K562 (cell line): ENCODE results near the gene PDLIM5. TPM values are rescaled to one million over a fixed set of nuclear protein-coding genes. Genes with fewer than 3 reads are reported as not detected.
A peak's percentile ranks its signal among the peaks of the same experiment; 100 is the strongest.

ENCODE experiments used
- ARNT ChIP-seq, 2 experiments: fragments of 450-650 bp; IDR thresholded peaks; 2 replicates each; pipeline ENCODE4 v1.6.1; 2016; ENCODE audit warnings: mild to moderate bottlenecking in 1 of 2
- polyA plus RNA-seq, 8 experiments: library from polyadenylated mRNA; depleted of rRNA in 4 of 8; stranded (reverse) in 5 of 8; unstranded in 3 of 8; fragments of >200 nt; fragmentation: Nextera tagmentation in 2 of 8; fragmentation: Illumina TruSeq in 1 of 8; extraction: Ambion mirVana in 2 of 8; extraction: Trizol in 1 of 8; gene quantifications; 2 replicates each; pipeline versions ENCODE4 v1.2.1 to v1.2.3, GENCODE V29; 2011 to 2014; ENCODE audit warnings: inconsistent platforms in 1 of 8, missing spikeins in 1 of 8
- total RNA-seq, 7 experiments: library from RNA; depleted of rRNA in 6 of 7; stranded (reverse); fragments of >200 nt in 6 of 7; fragmentation: Illumina TruSeq in 2 of 7; extraction: Trizol in 2 of 7; gene quantifications; 2 replicates each; pipeline versions ENCODE4 v1.2.1 to v1.2.3, GENCODE V29; 2011 to 2021; ENCODE audit warnings: low replicate concordance in 1 of 7
- TF ChIP-seq, protein P1 (sequence below), 2 experiments: fragments of 450-650 bp; IDR thresholded peaks; 2 replicates each; pipeline ENCODE4 v1.6.1; 2016; ENCODE audit warnings: mild to moderate bottlenecking in 2 of 2, borderline replicate concordance in 1 of 2, low read depth in 1 of 2, moderate library complexity in 1 of 2
- TF ChIP-seq, protein P2 (sequence below): fragments of 450-650 bp; IDR thresholded peaks from 2 replicates; pipeline ENCODE4 v1.6.1; 2016; ENCODE audit warnings: mild to moderate bottlenecking, moderate library complexity
- TF ChIP-seq, protein P3 (sequence below): sonication (generic); formaldehyde crosslinking; IDR thresholded peaks from 2 replicates; pipeline ENCODE4 v1.8.1; 2023; ENCODE audit warnings: mild to moderate bottlenecking, missing genetic modification reagents

PDLIM5 gene
- total and polyA plus RNA-seq, 9 of the 15 experiments (the other 6 are each of a cell fraction or from before 2014, with no cell fraction given) = 36.9 to 127 (median 62.5) TPM

DNA sequence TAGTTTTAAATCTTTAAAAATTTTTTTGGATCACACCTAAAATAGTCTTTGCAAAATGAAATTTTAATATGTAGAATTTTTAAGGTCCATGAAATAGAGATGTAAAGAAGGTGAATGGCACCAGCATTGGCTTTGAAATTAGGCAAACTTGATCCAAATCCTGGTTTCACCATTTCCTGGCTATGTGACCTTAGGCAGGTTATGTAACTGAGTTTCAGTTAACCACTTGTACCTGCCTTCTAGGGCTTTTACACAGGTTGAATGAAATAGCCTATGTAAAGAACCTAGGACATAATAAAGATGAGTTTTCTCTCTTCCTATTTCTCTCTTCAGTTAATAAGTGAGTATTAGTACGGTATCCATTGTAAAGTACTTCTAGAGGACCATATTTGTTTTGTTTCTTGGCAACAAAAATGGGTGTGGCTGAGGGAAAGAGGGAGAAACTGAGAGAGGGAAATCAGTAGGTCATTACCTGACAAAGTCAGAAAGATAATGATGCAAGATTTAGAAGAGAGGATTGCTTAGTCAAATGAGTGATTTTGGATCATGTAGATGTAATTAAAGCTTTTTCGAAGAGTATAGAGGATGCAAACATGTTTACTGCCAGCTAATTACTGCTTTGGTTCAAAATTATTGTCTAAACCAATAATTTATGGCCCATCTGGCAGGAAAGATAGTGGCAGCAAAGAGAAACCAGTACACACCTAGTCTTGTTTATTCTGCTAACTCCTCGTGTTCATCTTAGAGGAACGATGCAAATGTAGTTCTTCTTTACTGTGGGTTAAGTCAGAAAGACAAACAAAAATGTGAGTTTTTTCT is 81.9 kb downstream of the PDLIM5 start (continued):
- TF ChIP-seq, protein P1, sequence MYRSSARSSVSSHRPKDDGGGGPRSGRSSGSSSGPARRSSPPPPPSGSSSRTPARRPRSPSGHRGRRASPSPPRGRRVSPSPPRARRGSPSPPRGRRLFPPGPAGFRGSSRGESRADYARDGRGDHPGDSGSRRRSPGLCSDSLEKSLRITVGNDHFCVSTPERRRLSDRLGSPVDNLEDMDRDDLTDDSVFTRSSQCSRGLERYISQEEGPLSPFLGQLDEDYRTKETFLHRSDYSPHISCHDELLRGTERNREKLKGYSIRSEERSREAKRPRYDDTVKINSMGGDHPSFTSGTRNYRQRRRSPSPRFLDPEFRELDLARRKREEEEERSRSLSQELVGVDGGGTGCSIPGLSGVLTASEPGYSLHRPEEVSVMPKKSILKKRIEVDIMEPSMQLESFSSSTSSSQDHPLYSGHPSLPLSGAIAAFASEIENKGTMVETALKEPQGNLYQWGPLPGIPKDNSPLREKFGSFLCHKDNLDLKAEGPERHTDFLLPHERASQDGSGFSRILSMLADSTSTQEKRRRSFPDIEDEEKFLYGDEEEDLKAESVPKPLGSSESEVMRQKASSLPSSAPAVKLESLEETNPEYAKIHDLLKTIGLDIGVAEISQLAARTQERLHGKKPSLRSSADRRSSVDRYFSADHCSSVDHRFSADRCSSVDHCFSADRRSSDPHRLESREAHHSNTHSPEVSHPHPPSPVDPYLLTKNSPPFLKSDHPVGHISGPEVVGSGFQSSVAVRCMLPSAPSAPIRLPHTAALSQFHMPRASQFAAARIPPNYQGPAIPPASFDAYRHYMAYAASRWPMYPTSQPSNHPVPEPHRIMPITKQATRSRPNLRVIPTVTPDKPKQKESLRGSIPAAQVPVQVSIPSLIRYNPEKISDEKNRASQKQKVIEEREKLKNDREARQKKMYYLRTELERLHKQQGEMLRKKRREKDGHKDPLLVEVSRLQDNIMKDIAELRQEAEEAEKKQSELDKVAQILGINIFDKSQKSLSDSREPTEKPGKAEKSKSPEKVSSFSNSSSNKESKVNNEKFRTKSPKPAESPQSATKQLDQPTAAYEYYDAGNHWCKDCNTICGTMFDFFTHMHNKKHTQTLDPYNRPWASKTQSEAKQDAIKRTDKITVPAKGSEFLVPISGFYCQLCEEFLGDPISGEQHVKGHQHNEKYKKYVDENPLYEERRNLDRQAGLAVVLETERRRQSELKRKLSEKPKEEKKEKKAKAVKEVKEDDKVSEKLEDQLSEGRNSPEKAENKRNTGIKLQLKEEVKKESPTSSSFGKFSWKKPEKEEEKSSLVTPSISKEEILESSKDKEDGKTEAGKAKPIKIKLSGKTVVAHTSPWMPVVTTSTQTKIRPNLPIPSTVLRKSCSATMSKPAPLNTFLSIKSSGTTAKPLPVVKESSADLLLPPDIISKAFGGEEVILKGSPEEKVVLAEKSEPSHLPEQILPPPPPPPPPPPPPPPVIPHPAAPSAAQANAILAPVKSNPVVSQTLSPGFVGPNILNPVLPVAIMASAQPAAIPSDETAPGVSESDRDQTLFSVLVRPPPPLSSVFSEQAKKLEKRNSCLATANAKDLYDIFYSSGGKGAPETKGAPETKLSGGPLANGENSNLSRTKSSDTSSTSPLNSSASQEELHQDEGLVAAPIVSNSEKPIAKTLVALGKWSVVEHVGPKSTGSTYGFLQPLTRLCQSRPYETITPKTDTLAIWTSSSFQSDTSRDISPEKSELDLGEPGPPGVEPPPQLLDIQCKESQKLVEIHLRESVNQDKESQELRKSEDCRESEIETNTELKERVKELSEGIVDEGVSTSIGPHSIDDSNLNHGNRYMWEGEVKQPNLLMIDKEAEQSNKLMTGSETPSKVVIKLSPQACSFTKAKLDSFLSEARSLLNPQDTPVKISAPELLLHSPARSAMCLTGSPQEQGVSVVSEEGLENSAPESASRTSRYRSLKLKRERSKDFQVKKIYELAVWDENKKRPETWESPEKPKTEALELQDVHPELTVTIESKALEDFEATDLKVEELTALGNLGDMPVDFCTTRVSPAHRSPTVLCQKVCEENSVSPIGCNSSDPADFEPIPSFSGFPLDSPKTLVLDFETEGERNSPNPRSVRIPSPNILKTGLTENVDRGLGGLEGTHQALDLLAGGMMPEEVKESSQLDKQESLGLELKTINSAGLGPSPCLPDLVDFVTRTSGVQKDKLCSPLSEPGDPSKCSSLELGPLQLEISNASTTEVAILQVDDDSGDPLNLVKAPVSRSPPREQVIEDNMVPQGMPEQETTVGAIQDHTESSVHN (IDR thresholded peaks at IDR 0.05; ENCODE audit: borderline replicate concordance in 1 of 2, low read depth in 1 of 2) = 0 out of 4 replicates have a peak, but pooled peaks of 1 of the 2 experiments have one; percentile 41
- TF ChIP-seq, protein P2, sequence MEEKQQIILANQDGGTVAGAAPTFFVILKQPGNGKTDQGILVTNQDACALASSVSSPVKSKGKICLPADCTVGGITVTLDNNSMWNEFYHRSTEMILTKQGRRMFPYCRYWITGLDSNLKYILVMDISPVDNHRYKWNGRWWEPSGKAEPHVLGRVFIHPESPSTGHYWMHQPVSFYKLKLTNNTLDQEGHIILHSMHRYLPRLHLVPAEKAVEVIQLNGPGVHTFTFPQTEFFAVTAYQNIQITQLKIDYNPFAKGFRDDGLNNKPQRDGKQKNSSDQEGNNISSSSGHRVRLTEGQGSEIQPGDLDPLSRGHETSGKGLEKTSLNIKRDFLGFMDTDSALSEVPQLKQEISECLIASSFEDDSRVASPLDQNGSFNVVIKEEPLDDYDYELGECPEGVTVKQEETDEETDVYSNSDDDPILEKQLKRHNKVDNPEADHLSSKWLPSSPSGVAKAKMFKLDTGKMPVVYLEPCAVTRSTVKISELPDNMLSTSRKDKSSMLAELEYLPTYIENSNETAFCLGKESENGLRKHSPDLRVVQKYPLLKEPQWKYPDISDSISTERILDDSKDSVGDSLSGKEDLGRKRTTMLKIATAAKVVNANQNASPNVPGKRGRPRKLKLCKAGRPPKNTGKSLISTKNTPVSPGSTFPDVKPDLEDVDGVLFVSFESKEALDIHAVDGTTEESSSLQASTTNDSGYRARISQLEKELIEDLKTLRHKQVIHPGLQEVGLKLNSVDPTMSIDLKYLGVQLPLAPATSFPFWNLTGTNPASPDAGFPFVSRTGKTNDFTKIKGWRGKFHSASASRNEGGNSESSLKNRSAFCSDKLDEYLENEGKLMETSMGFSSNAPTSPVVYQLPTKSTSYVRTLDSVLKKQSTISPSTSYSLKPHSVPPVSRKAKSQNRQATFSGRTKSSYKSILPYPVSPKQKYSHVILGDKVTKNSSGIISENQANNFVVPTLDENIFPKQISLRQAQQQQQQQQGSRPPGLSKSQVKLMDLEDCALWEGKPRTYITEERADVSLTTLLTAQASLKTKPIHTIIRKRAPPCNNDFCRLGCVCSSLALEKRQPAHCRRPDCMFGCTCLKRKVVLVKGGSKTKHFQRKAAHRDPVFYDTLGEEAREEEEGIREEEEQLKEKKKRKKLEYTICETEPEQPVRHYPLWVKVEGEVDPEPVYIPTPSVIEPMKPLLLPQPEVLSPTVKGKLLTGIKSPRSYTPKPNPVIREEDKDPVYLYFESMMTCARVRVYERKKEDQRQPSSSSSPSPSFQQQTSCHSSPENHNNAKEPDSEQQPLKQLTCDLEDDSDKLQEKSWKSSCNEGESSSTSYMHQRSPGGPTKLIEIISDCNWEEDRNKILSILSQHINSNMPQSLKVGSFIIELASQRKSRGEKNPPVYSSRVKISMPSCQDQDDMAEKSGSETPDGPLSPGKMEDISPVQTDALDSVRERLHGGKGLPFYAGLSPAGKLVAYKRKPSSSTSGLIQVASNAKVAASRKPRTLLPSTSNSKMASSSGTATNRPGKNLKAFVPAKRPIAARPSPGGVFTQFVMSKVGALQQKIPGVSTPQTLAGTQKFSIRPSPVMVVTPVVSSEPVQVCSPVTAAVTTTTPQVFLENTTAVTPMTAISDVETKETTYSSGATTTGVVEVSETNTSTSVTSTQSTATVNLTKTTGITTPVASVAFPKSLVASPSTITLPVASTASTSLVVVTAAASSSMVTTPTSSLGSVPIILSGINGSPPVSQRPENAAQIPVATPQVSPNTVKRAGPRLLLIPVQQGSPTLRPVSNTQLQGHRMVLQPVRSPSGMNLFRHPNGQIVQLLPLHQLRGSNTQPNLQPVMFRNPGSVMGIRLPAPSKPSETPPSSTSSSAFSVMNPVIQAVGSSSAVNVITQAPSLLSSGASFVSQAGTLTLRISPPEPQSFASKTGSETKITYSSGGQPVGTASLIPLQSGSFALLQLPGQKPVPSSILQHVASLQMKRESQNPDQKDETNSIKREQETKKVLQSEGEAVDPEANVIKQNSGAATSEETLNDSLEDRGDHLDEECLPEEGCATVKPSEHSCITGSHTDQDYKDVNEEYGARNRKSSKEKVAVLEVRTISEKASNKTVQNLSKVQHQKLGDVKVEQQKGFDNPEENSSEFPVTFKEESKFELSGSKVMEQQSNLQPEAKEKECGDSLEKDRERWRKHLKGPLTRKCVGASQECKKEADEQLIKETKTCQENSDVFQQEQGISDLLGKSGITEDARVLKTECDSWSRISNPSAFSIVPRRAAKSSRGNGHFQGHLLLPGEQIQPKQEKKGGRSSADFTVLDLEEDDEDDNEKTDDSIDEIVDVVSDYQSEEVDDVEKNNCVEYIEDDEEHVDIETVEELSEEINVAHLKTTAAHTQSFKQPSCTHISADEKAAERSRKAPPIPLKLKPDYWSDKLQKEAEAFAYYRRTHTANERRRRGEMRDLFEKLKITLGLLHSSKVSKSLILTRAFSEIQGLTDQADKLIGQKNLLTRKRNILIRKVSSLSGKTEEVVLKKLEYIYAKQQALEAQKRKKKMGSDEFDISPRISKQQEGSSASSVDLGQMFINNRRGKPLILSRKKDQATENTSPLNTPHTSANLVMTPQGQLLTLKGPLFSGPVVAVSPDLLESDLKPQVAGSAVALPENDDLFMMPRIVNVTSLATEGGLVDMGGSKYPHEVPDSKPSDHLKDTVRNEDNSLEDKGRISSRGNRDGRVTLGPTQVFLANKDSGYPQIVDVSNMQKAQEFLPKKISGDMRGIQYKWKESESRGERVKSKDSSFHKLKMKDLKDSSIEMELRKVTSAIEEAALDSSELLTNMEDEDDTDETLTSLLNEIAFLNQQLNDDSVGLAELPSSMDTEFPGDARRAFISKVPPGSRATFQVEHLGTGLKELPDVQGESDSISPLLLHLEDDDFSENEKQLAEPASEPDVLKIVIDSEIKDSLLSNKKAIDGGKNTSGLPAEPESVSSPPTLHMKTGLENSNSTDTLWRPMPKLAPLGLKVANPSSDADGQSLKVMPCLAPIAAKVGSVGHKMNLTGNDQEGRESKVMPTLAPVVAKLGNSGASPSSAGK = peak; percentile 55
- peak in 1 of 2 experiments; percentile 77; a peak in 1 of 4 replicates for TF ChIP-seq ARNT (IDR thresholded peaks at IDR 0.05)
- TF ChIP-seq, protein P3, sequence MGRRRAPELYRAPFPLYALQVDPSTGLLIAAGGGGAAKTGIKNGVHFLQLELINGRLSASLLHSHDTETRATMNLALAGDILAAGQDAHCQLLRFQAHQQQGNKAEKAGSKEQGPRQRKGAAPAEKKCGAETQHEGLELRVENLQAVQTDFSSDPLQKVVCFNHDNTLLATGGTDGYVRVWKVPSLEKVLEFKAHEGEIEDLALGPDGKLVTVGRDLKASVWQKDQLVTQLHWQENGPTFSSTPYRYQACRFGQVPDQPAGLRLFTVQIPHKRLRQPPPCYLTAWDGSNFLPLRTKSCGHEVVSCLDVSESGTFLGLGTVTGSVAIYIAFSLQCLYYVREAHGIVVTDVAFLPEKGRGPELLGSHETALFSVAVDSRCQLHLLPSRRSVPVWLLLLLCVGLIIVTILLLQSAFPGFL (CRISPR knock-in tag) = no peak
